ENCODE results near the gene IGSF6. TPM values are rescaled to one million over a fixed set of nuclear protein-coding genes. Genes with fewer than 3 reads are reported as not detected.
"Not testable (repeated sequence)": the region's sequence is repeated elsewhere in the genome, so short reads cannot be mapped to it uniquely, and the experiment has no call there.

IGSF6 gene
- total RNA-seq, 1 experiment from 2014 or later = not detected

- no peak for DNase-seq (ENCODE audit: low read depth)
Measured at GRCh38 chr16:21654466-21654865, 2.1 kb upstream of the IGSF6 start.

GRCh38 chr16:21653571-21653970 lies 1.2 kb upstream of the IGSF6 start:
- DNase-seq (ENCODE audit: low read depth) = no peak

- DNase-seq (ENCODE audit: low read depth) = no peak
Measured at GRCh38 chr16:21651515-21651914, 893 bp downstream of the IGSF6 start.

GRCh38 chr16:21650521-21650920 lies 1.9 kb downstream of the IGSF6 start:
- DNase-seq (ENCODE audit: low read depth) = no peak

- not testable (repeated sequence) for DNase-seq (ENCODE audit: low read depth)
Measured at GRCh38 chr16:21649826-21650406, 2.5 kb downstream of the IGSF6 start.

GRCh38 chr16:21647562-21648164 lies 4.7 kb downstream of the IGSF6 start:
- DNase-seq (ENCODE audit: low read depth) = no peak

- DNase-seq (ENCODE audit: low read depth) = peak; percentile 83
Measured at GRCh38 chr16:21646721-21647561, 5.5 kb downstream of the IGSF6 start.

- no peak for DNase-seq (ENCODE audit: low read depth)
Measured at GRCh38 chr16:21646091-21646490, 6.3 kb downstream of the IGSF6 start.

GRCh38 chr16:21645261-21645721 lies 7.1 kb downstream of the IGSF6 start:
- DNase-seq (ENCODE audit: low read depth) = no peak

- DNase-seq (ENCODE audit: low read depth) = no peak
Measured at GRCh38 chr16:21644674-21645073, 7.7 kb downstream of the IGSF6 start.

GRCh38 chr16:21643785-21644184 lies 8.6 kb downstream of the IGSF6 start:
- DNase-seq (ENCODE audit: low read depth) = no peak

- no peak for DNase-seq (ENCODE audit: low read depth)
Measured at GRCh38 chr16:21642861-21643260, 9.5 kb downstream of the IGSF6 start.

- DNase-seq (ENCODE audit: low read depth) = no peak
Measured at GRCh38 chr16:21641916-21642315, 10.5 kb downstream of the IGSF6 start.

- no peak for DNase-seq (ENCODE audit: low read depth)
Measured at GRCh38 chr16:21639493-21639892, 12.9 kb downstream of the IGSF6 start.

- peak; percentile 79 for DNase-seq (ENCODE audit: low read depth)
Measured at GRCh38 chr16:21638573-21638975, 13.8 kb downstream of the IGSF6 start.

GRCh38 chr16:21637032-21637968 lies 15.1 kb downstream of the IGSF6 start:
- no peak for DNase-seq (ENCODE audit: low read depth)

GRCh38 chr16:21635694-21636093 lies 16.7 kb downstream of the IGSF6 start:
- not testable (repeated sequence) for DNase-seq (ENCODE audit: low read depth)

- DNase-seq (ENCODE audit: low read depth) = no peak
Measured at GRCh38 chr16:21634216-21634615, 18.2 kb downstream of the IGSF6 start.

- not testable (repeated sequence) for DNase-seq (ENCODE audit: low read depth)
Measured at GRCh38 chr16:21631951-21632575, 20.3 kb downstream of the IGSF6 start.

GRCh38 chr16:21631376-21631775 lies 21.0 kb downstream of the IGSF6 start:
- DNase-seq (ENCODE audit: low read depth) = not testable (repeated sequence)

GRCh38 chr16:21630866-21631265 lies 21.5 kb downstream of the IGSF6 start:
- DNase-seq (ENCODE audit: low read depth) = not testable (repeated sequence)

Data from HT1080 (cell line).